ENCODE data around the gene MYO7B. TPM values are rescaled to one million over a fixed set of nuclear protein-coding genes. Genes with fewer than 3 reads are reported as not detected.
A peak's percentile ranks its signal among the peaks of the same experiment; 100 is the strongest.
"Not testable (repeated sequence)": the region's sequence is repeated elsewhere in the genome, so short reads cannot be mapped to it uniquely, and the experiment has no call there.

MYO7B gene
- total RNA-seq, 1 donor from 2014 or later: 1.7 TPM

DNA sequence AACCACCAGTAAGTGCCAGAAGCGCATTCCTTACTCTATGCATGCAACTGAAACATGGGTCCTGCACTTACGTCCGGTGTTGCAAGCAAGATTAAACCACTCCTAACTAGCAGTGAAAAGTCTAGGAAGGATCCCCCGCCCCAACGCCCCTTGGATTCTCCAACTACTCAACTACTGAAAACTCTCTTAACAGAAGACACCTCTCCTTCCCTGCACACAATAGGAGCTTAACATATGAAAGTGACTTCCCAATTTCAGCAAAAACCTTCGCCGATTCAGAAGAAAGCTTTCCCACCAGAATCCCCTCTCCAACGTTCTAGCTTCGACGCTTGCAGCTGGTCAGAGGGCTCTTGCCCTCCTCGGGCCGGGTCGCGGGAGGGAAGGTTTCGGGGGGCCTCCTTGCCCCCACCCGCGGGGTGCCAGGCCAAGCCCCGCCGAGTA, 9.8 kb upstream of the MYO7B start:
- TF ChIP-seq, protein P1, sequence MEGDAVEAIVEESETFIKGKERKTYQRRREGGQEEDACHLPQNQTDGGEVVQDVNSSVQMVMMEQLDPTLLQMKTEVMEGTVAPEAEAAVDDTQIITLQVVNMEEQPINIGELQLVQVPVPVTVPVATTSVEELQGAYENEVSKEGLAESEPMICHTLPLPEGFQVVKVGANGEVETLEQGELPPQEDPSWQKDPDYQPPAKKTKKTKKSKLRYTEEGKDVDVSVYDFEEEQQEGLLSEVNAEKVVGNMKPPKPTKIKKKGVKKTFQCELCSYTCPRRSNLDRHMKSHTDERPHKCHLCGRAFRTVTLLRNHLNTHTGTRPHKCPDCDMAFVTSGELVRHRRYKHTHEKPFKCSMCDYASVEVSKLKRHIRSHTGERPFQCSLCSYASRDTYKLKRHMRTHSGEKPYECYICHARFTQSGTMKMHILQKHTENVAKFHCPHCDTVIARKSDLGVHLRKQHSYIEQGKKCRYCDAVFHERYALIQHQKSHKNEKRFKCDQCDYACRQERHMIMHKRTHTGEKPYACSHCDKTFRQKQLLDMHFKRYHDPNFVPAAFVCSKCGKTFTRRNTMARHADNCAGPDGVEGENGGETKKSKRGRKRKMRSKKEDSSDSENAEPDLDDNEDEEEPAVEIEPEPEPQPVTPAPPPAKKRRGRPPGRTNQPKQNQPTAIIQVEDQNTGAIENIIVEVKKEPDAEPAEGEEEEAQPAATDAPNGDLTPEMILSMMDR (conservative IDR thresholded peaks at IDR 0.05): no peak
- Mint-ChIP-seq H3K4me3 (peak overlapping the region; percentile 99), H3K27ac (peak overlapping the region; percentile 98), H3K27me3 (peaks cover 8% of the 10 kb centered on the region), H3K36me3 (peaks cover 9% of the 10 kb centered on the region), H3K4me1 (ENCODE audit: unreplicated experiment) (peaks cover 13% of the 10 kb centered on the region), H3K9me3 (no peaks in the 10 kb centered on the region)
- no peak for DNase-seq (ENCODE audit: extremely low spot score, unreplicated experiment)

GRCh38 chr2:127526132-127527000, 9.1 kb upstream of the MYO7B start, which contains the start of gene IWS1:
Gene IWS1, minus strand, starts transcription at chr2:127526489. Its CDS starts 281 bp downstream, at chr2:127526208.
- TF ChIP-seq, protein P1 (conservative IDR thresholded peaks at IDR 0.05): peak; percentile 63
- Mint-ChIP-seq H3K27ac (peak within 1 kb of the TSS; percentile 98), H3K4me3 (peak within 1 kb of the TSS; percentile 99), H3K4me1 (ENCODE audit: unreplicated experiment) (peaks cover 13% of the 10 kb centered on the region), H3K36me3 (peaks cover 8% of the 10 kb centered on the region), H3K27me3 (peaks cover 8% of the 10 kb centered on the region), H3K9me3 (no peaks in the 10 kb centered on the region)
- peak; percentile 94 for DNase-seq (ENCODE audit: extremely low spot score, unreplicated experiment)

DNA sequence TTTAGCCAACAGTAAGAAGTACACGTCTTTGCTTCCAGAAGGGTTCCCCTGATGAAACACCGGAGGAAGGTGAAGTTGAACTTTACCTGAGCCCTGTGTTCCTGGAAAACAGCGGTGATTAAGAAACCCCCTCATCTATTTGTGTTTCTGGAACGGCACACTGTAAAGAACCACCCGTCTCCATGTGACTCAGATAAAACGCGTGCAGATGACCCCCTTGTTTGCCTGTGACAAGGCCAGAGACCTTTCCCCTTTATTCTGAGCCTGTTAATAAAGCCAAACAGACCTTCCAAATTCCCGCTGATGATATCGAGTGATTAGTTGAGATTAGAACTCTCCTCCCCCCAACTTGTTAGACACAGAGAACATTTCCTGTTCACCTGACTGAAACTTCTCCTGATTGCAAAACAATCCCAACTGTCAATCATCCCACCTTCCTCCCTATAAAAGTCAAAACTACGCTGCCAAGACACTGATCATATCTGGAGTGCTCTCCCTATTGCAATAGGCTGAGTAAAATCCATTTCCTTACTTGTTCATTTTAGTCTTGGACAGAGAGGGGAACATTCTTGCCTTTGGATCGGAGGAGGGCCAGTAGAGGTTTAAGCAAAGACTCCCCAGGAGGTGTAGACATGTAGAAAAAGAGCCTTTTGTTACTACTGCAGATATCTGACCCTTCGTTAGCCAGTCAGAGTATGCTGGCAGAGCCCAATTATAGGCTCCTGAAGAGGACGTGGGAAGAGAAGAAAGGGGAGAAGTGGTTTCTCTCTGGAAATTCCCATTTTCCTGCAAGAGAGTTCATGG, 8.3 kb upstream of the MYO7B start:
- no peak for DNase-seq (ENCODE audit: extremely low spot score, unreplicated experiment)
- H3K36me3 Mint-ChIP-seq: peaks cover 5% of the 10 kb centered on the region

DNA sequence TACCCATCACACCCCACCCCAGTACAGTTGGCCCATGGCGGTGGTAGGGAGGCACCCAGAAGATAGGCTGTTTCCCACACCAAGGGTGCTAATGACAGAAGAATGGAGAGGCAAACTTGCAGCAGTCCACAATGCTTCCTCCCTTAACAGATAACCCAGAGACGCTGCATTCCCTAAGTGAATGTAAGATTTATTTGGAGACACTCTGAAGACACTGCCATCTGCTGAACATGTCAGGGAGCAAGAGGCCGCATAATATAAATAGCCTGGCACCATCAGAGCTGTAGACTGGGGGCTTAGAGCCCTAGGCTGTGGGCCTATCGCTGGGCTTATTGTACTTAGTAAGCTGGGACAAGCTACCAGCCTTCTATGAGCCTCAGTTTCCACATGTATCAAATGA, 7.0 kb upstream of the MYO7B start:
- DNase-seq (ENCODE audit: extremely low spot score, unreplicated experiment): no peak
- TF ChIP-seq, protein P1 (conservative IDR thresholded peaks at IDR 0.05): no peak
- H3K4me3 Mint-ChIP-seq: no peak overlapping the region
- peaks cover 3% of the 10 kb centered on the region for H3K36me3 Mint-ChIP-seq
- peaks cover 13% of the 10 kb centered on the region for H3K4me1 Mint-ChIP-seq (ENCODE audit: unreplicated experiment)
- H3K27me3 Mint-ChIP-seq: peaks cover 23% of the 10 kb centered on the region
- no peaks in the 10 kb centered on the region for H3K9me3 Mint-ChIP-seq
- no peak overlapping the region for H3K27ac Mint-ChIP-seq

More for the DNA sequence above, 8.3 kb upstream of the MYO7B start:
- H3K9me3 Mint-ChIP-seq: no peaks in the 10 kb centered on the region
- peak overlapping the region; percentile 99 for H3K4me3 Mint-ChIP-seq
- TF ChIP-seq, protein P1 (conservative IDR thresholded peaks at IDR 0.05): no peak
- peak overlapping the region; percentile 98 for H3K27ac Mint-ChIP-seq
- H3K4me1 Mint-ChIP-seq (ENCODE audit: unreplicated experiment): peaks cover 13% of the 10 kb centered on the region
- H3K27me3 Mint-ChIP-seq: peaks cover 12% of the 10 kb centered on the region

DNA sequence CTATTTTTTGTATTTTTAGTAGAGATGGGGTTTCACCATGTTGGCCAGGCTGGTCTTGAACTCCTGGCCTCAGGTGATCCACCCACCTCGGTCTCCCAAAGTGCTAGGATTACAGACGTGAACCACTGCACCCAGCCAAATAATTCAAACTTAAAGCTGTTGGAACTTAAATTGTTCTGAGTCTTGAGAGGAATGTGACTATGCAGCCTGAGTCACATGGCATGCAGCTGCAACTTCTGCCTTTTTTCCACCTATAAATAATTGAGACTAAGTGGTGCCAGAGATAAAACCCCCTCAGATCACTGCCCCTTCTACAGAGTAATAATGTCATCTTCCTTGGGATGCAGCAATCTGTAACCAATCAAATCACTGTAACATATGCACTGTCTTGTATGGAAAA, 6.1 kb upstream of the MYO7B start:
- DNase-seq (ENCODE audit: extremely low spot score, unreplicated experiment); H3K4me1 Mint-ChIP-seq (ENCODE audit: unreplicated experiment); H3K4me3 Mint-ChIP-seq; H3K27ac Mint-ChIP-seq; H3K9me3 Mint-ChIP-seq; H3K36me3 Mint-ChIP-seq: not testable (repeated sequence)
- peaks cover 33% of the 10 kb centered on the region for H3K27me3 Mint-ChIP-seq
